MM.1S (cell line): Measurements from ENCODE around the gene CFAP54.

Experiments
- DNase-seq: peaks from one replicate; pipeline ENCODE4 v3.0.0-alpha.2; 2015
- H2AFZ ChIP-seq: fragments of 300-600 bp; sonication (generic); 2 replicates; pipeline ENCODE4 v1.6.0; 2016; ENCODE audit warnings: antibody characterized with exemption, low read length
- H3F3A ChIP-seq: fragments of 300-600 bp; sonication (generic); 2 replicates; pipeline ENCODE4 v1.6.1; 2016; ENCODE audit warnings: mild to moderate bottlenecking, antibody characterized with exemption, low read length, moderate library complexity, mixed read lengths; ENCODE audit not compliant: insufficient read depth
- H3K27ac ChIP-seq: fragments of 300-600 bp; sonication (generic); 2 replicates; pipeline ENCODE4 v1.5.1; 2016; ENCODE audit warnings: mild to moderate bottlenecking, low read length
- H3K27me3 ChIP-seq: fragments of 300-600 bp; sonication (generic); replicated peaks from 2 replicates; pipeline ENCODE4 v1.6.0; 2016; ENCODE audit warnings: low read length; ENCODE audit not compliant: insufficient read depth
- H3K36me3 ChIP-seq: fragments of 300-600 bp; sonication (generic); replicated peaks from 2 replicates; pipeline ENCODE4 v1.6.1; 2016; ENCODE audit warnings: mild to moderate bottlenecking, low read length, mixed read lengths; ENCODE audit not compliant: insufficient read depth
- H3K4me1 ChIP-seq: fragments of 300-600 bp; sonication (generic); 2 replicates; pipeline ENCODE4 v1.6.1; 2016; ENCODE audit warnings: low read length, mixed read lengths
- H3K4me2 ChIP-seq: fragments of 300-600 bp; sonication (generic); 2 replicates; pipeline ENCODE4 v1.6.0; 2016; ENCODE audit warnings: low read depth, low read length
- H3K4me3 ChIP-seq: fragments of 300-600 bp; sonication (generic); 2 replicates; pipeline ENCODE4 v1.5.1; 2016; ENCODE audit warnings: low read length, mixed read lengths
- H3K79me2 ChIP-seq: fragments of 300-600 bp; sonication (generic); 2 replicates; pipeline ENCODE4 v1.6.1; 2016; ENCODE audit warnings: mixed run types, low read length, mixed read lengths
- H3K9ac ChIP-seq: fragments of 300-600 bp; sonication (generic); 2 replicates; pipeline ENCODE4 v1.6.1; 2016; ENCODE audit warnings: low read length, mixed read lengths
- H3K9me2 ChIP-seq: fragments of 300-600 bp; sonication (generic); replicated peaks from 2 replicates; pipeline ENCODE4 v1.6.1; 2016; ENCODE audit warnings: mild to moderate bottlenecking, low read length, mixed read lengths; ENCODE audit not compliant: insufficient read depth
- H3K9me3 ChIP-seq: fragments of 300-600 bp; sonication (generic); replicated peaks from 2 replicates; pipeline ENCODE4 v1.6.1; 2016; ENCODE audit warnings: mild to moderate bottlenecking, low read length, mixed read lengths; ENCODE audit not compliant: insufficient read depth
- H4K20me1 ChIP-seq: fragments of 300-600 bp; sonication (generic); 2 replicates; pipeline ENCODE4 v1.6.1; 2016; ENCODE audit warnings: mild to moderate bottlenecking, low read length, moderate library complexity, mixed read lengths; ENCODE audit not compliant: insufficient read depth
- CTCF ChIP-seq: fragments of 300-600 bp; sonication (generic); IDR thresholded peaks from 2 replicates; pipeline ENCODE4 v1.5.1; 2016; ENCODE audit warnings: antibody characterized with exemption, low read length, mixed read lengths
- EZH2 ChIP-seq: fragments of 300-600 bp; sonication (generic); optimal IDR thresholded peaks from 2 replicates; pipeline ENCODE3; 2017; ENCODE audit warnings: low read depth, mild to moderate bottlenecking, antibody characterized with exemption, low read length, mixed read lengths
- EZH2phosphoT487 ChIP-seq: fragments of 300-600 bp; sonication (generic); IDR thresholded peaks from 2 replicates; pipeline ENCODE4 v1.6.1; 2018; ENCODE audit warnings: antibody characterized with exemption, low read length

CFAP54 gene

GRCh38 chr12:96636895-96637294 lies 147.5 kb downstream of the CFAP54 start:
- DNase-seq = no peak
- H3K79me2 ChIP-seq = no peaks in the 10 kb centered on the region
- H3K9me3 ChIP-seq = no peaks in the 10 kb centered on the region
- H2AFZ ChIP-seq = no peak overlapping the region
- H3K4me3 ChIP-seq = no peak overlapping the region
- H3F3A ChIP-seq = no peaks in the 10 kb centered on the region
- H3K27me3 ChIP-seq = no peaks in the 10 kb centered on the region
- H3K9ac ChIP-seq = no peak overlapping the region
- H3K27ac ChIP-seq = no peak overlapping the region
- no peaks in the 10 kb centered on the region for H3K36me3 ChIP-seq
- H3K4me1 ChIP-seq = no peaks in the 10 kb centered on the region
- TF ChIP-seq EZH2 (no peak), EZH2phosphoT487 (no peak), CTCF (no peak)
- H3K4me2 ChIP-seq = no peak overlapping the region
- H3K9me2 ChIP-seq = no peaks in the 10 kb centered on the region
- H4K20me1 ChIP-seq = no peaks in the 10 kb centered on the region

- DNase-seq = no peak
- Histone ChIP-seq H3K79me2 (no peaks in the 10 kb centered on the region), H3K27me3 (no peaks in the 10 kb centered on the region), H3K4me2 (no peak overlapping the region), H3K9ac (no peak overlapping the region), H4K20me1 (no peaks in the 10 kb centered on the region), H3K4me3 (no peak overlapping the region), H3K4me1 (no peaks in the 10 kb centered on the region), H3F3A (no peaks in the 10 kb centered on the region), H2AFZ (no peak overlapping the region), H3K9me3 (no peaks in the 10 kb centered on the region), H3K36me3 (no peaks in the 10 kb centered on the region), H3K9me2 (no peaks in the 10 kb centered on the region), H3K27ac (no peak overlapping the region)
- TF ChIP-seq CTCF (no peak), EZH2phosphoT487 (no peak), EZH2 (no peak)
Measured at GRCh38 chr12:96648923-96649322, 159.5 kb downstream of the CFAP54 start.

- H3K27me3 ChIP-seq = no peaks in the 10 kb centered on the region
- no peak overlapping the region for H3K9ac ChIP-seq
- H3K4me2 ChIP-seq = no peak overlapping the region
- no peaks in the 10 kb centered on the region for H3K9me2 ChIP-seq
- H3F3A ChIP-seq = no peaks in the 10 kb centered on the region
- H3K9me3 ChIP-seq = no peaks in the 10 kb centered on the region
- DNase-seq = no peak
- TF ChIP-seq EZH2phosphoT487 (no peak), CTCF (no peak), EZH2 (no peak)
- no peaks in the 10 kb centered on the region for H3K79me2 ChIP-seq
- no peak overlapping the region for H3K27ac ChIP-seq
- no peaks in the 10 kb centered on the region for H3K36me3 ChIP-seq
- no peak overlapping the region for H3K4me3 ChIP-seq
- H4K20me1 ChIP-seq = no peaks in the 10 kb centered on the region
- H2AFZ ChIP-seq = no peak overlapping the region
- H3K4me1 ChIP-seq = no peaks in the 10 kb centered on the region
Measured at GRCh38 chr12:96652870-96653269, 163.5 kb downstream of the CFAP54 start.
